ENCODE results near the gene GGN.
A peak's percentile ranks its signal among the peaks of the same experiment; 100 is the strongest.
"Not testable (repeated sequence)": the region's sequence is repeated elsewhere in the genome, so short reads cannot be mapped to it uniquely, and the experiment has no call there.

The GGN gene

GRCh38 chr19:38386300-38386970, 1.4 kb downstream of the GGN start:
- DNase-seq (ENCODE audit: low spot score) = no peak

GRCh38 chr19:38385804-38386257, 2.0 kb downstream of the GGN start:
- no peak for DNase-seq (ENCODE audit: low spot score)

GRCh38 chr19:38385057-38385803, 2.6 kb downstream of the GGN start:
- DNase-seq (ENCODE audit: low spot score) = no peak

- no peak for DNase-seq (ENCODE audit: low spot score)
Measured at GRCh38 chr19:38384209-38385027, 3.4 kb downstream of the GGN start.

- no peak for DNase-seq (ENCODE audit: low spot score)
Measured at GRCh38 chr19:38383743-38384142, 4.1 kb downstream of the GGN start.

- DNase-seq (ENCODE audit: low spot score) = no peak
Measured at GRCh38 chr19:38383184-38383583, 4.7 kb downstream of the GGN start.

- DNase-seq (ENCODE audit: low spot score) = no peak
Measured at GRCh38 chr19:38381138-38381537, 6.7 kb downstream of the GGN start.

GRCh38 chr19:38378866-38379265, 9.0 kb downstream of the GGN start:
- DNase-seq (ENCODE audit: low spot score) = peak; percentile 75

- no peak for DNase-seq (ENCODE audit: low spot score)
Measured at GRCh38 chr19:38377052-38377451, 10.8 kb downstream of the GGN start.

GRCh38 chr19:38376576-38376975, 11.3 kb downstream of the GGN start:
- DNase-seq (ENCODE audit: low spot score) = no peak

GRCh38 chr19:38375748-38376147, 12.1 kb downstream of the GGN start:
- DNase-seq (ENCODE audit: low spot score) = peak; percentile 72

GRCh38 chr19:38375098-38375493, 12.7 kb downstream of the GGN start:
- no peak for DNase-seq (ENCODE audit: low spot score)

GRCh38 chr19:38374332-38375097, 13.3 kb downstream of the GGN start, which contains the start of gene PSMD8:
Gene PSMD8, plus strand, starts transcription at chr19:38374571. Its CDS starts 31 bp downstream, at chr19:38374602.
- peak; percentile 99 for DNase-seq (ENCODE audit: low spot score)

- no peak for DNase-seq (ENCODE audit: low spot score)
Measured at GRCh38 chr19:38373907-38374331, 13.9 kb downstream of the GGN start.

- no peak for DNase-seq (ENCODE audit: low spot score)
Measured at GRCh38 chr19:38371081-38371480, 16.8 kb downstream of the GGN start.

GRCh38 chr19:38370299-38370698, 17.5 kb downstream of the GGN start:
- no peak for DNase-seq (ENCODE audit: low spot score)

GRCh38 chr19:38369584-38369983, 18.2 kb downstream of the GGN start:
- no peak for DNase-seq (ENCODE audit: low spot score)

- no peak for DNase-seq (ENCODE audit: low spot score)
Measured at GRCh38 chr19:38367041-38367440, 20.8 kb downstream of the GGN start.

GRCh38 chr19:38362946-38363688, 24.7 kb downstream of the GGN start:
- DNase-seq (ENCODE audit: low spot score) = not testable (repeated sequence)

- peak; percentile 75 for DNase-seq (ENCODE audit: low spot score)
Measured at GRCh38 chr19:38362076-38362945, 25.5 kb downstream of the GGN start.
